GM12865 (cell line): Measurements from ENCODE around the gene HNRNPC.
"Not testable (repeated sequence)": the region's sequence is repeated elsewhere in the genome, so short reads cannot be mapped to it uniquely, and the experiment has no call there.

Experiments
- DNase-seq: peaks from one replicate; pipeline ENCODE4 v3.0.0; 2010; ENCODE audit warnings: low read depth
- H3K4me3 ChIP-seq: 2 replicates; pipeline ENCODE4 v1.5.1; 2011; ENCODE audit warnings: mild to moderate bottlenecking, low read depth, low read length, control low read depth
- CTCF ChIP-seq: IDR thresholded peaks from 2 replicates; pipeline ENCODE4 v1.5.1; 2011; ENCODE audit warnings: low read length, control low read depth, low read depth, inconsistent platforms; ENCODE audit not compliant: insufficient read depth; ENCODE audit errors: missing control alignments

HNRNPC gene

GRCh38 chr14:21298358-21298757 lies 29.1 kb upstream of the HNRNPC start:
- H3K4me3 ChIP-seq: no peak overlapping the region
- no peak for TF ChIP-seq CTCF
- DNase-seq: no peak

GRCh38 chr14:21294026-21294425 lies 24.8 kb upstream of the HNRNPC start:
- not testable (repeated sequence) for H3K4me3 ChIP-seq, DNase-seq

GRCh38 chr14:21287168-21287567 lies 17.9 kb upstream of the HNRNPC start:
- no peak overlapping the region for H3K4me3 ChIP-seq
- DNase-seq: no peak
- no peak for TF ChIP-seq CTCF

GRCh38 chr14:21286516-21286915 lies 17.3 kb upstream of the HNRNPC start:
- DNase-seq, H3K4me3 ChIP-seq: not testable (repeated sequence)

- H3K4me3 ChIP-seq, DNase-seq: not testable (repeated sequence)
Observed at GRCh38 chr14:21281917-21282316, 12.7 kb upstream of the HNRNPC start.

- no peak within 1 kb of the TSS for H3K4me3 ChIP-seq
- no peak for DNase-seq
- TF ChIP-seq CTCF: no peak
Observed at GRCh38 chr14:21279783-21280182, 10.5 kb upstream of the HNRNPC start, which contains the start of gene RPGRIP1. Gene RPGRIP1 (plus strand): TSS chr14:21280083. CDS start chr14:21287977, 7,894 bp downstream.

GRCh38 chr14:21278632-21279031 lies 9.4 kb upstream of the HNRNPC start:
- no peak overlapping the region for H3K4me3 ChIP-seq
- TF ChIP-seq CTCF: no peak
- no peak for DNase-seq

- no peak overlapping the region for H3K4me3 ChIP-seq
- TF ChIP-seq CTCF: no peak
- no peak for DNase-seq
Observed at GRCh38 chr14:21275261-21275858, 6.1 kb upstream of the HNRNPC start.

GRCh38 chr14:21272661-21273060 lies 3.4 kb upstream of the HNRNPC start:
- not testable (repeated sequence) for DNase-seq, H3K4me3 ChIP-seq
